GM12801 (cell line): ENCODE results near the gene FABP2.

Experiments used
- CTCF ChIP-seq: IDR thresholded peaks from one replicate; pipeline ENCODE4 v1.5.1; 2011; ENCODE audit warnings: control low read depth; ENCODE audit not compliant: insufficient read length; ENCODE audit errors: extremely low read depth

The FABP2 gene

GRCh38 chr4:119321921-119322687, at the start of gene FABP2:
FABP2 (minus strand) TSS chr4:119322138; CDS start chr4:119322102, 36 bp downstream.
- TF ChIP-seq CTCF: no peak

GRCh38 chr4:119337010-119337409, 15.1 kb upstream of the FABP2 start:
- TF ChIP-seq CTCF: no peak

- TF ChIP-seq CTCF: no peak
Measured at GRCh38 chr4:119329835-119330620, 8.1 kb upstream of the FABP2 start.

GRCh38 chr4:119328695-119329094, 6.8 kb upstream of the FABP2 start:
- no peak for TF ChIP-seq CTCF

GRCh38 chr4:119317990-119318389, 3.9 kb downstream of the FABP2 start:
- no peak for TF ChIP-seq CTCF

- TF ChIP-seq CTCF: no peak
Measured at GRCh38 chr4:119315036-119315435, 6.9 kb downstream of the FABP2 start.

- TF ChIP-seq CTCF: no peak
Measured at GRCh38 chr4:119314356-119314755, 7.6 kb downstream of the FABP2 start.
